Right lobe of liver (tissue), 4 donors: ENCODE measurements around the gene NAB2.

ENCODE experiments used
- POLR2A ChIP-seq: fragments of 450-650 bp; IDR thresholded peaks from one replicate; pipeline ENCODE4 v1.6.1; 2017; ENCODE audit warnings: antibody characterized with exemption, mild to moderate bottlenecking
- TF ChIP-seq, protein P1 (sequence below), 4 donors: fragments of 200-600 bp in 3 of 4; fragments of 450-650 bp in 1 of 4; IDR thresholded peaks; one replicate each; pipeline versions ENCODE4 v1.5.1 to v1.8.0; 2016 to 2022; ENCODE audit warnings: antibody characterized with exemption in 4 of 4, mild to moderate bottlenecking in 2 of 4
- donor health status: DM: no; HTN: no; CAD: no.
- donor health status: DM: no; HTN: no; CAD: no.
- donor health status: DM: no; HTN: yes; CAD: no.

DNA sequence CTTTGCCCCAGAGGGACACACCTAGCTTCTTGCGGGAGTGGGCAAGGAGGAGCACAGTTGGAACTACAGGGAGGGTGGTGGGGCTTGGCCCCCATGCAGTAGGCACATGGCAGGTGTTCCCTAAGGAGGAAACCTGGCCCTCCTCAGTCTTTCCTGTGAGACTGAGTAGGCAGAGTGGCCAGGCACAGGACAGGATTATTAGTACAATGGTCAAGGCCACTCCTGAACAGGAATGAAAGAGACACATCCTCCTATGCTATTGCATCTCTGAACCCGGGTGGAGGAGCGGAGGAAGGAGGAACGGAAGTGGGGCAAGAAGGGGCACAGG lies 39.8 kb upstream of the NAB2 start:
- TF ChIP-seq, protein P1, sequence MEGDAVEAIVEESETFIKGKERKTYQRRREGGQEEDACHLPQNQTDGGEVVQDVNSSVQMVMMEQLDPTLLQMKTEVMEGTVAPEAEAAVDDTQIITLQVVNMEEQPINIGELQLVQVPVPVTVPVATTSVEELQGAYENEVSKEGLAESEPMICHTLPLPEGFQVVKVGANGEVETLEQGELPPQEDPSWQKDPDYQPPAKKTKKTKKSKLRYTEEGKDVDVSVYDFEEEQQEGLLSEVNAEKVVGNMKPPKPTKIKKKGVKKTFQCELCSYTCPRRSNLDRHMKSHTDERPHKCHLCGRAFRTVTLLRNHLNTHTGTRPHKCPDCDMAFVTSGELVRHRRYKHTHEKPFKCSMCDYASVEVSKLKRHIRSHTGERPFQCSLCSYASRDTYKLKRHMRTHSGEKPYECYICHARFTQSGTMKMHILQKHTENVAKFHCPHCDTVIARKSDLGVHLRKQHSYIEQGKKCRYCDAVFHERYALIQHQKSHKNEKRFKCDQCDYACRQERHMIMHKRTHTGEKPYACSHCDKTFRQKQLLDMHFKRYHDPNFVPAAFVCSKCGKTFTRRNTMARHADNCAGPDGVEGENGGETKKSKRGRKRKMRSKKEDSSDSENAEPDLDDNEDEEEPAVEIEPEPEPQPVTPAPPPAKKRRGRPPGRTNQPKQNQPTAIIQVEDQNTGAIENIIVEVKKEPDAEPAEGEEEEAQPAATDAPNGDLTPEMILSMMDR (IDR thresholded peaks at IDR 0.05) = no peak
- no peak for TF ChIP-seq POLR2A
